ENCODE measurements around the gene CCDC88C. TPM values are rescaled to one million over a fixed set of nuclear protein-coding genes. Genes with fewer than 3 reads are reported as not detected.

Gene CCDC88C
- total RNA-seq, 1 donor: 174 TPM

DNA sequence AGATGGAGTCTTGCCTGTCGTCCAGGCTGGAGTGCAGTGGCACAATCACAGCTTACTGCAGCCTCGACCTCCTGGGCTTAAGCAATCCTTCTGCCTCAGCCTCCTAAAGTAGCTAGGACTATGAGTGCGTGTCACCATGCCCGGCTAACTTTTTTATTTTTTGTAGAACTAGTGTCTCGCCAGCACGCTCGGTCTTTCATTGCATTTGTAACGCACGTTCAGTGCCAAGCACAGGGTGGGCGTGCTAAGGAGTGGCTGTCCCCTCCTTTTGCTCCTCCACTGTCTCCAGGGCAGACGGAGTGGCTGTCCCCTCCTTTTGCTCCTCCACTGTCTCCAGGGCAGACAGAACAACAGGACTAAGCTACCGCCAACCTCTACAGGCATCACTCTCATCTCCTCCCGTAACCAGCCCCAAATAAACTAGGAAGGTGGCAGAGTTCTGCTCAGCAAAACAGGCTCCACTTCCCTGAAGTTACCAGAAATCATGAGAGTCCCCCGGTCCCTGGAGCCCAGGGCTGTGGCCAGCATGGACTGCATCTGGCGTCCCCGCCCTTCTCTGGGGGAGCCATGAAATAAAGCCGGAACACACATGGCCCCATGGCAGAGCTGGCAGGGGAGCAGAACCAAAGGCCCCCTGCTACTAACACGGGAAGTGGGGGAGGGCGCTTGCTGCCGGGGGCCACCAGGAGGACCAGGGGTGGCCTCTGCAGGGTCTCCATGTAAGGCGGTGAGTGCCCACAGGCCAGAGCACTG is 60.2 kb downstream of the CCDC88C start:
- no peak overlapping the region for H3K4me3 ChIP-seq (ENCODE audit: low read length)
- no peaks in the 10 kb centered on the region for H3K9me3 ChIP-seq (ENCODE audit: low read depth, low read length)
- no peaks in the 10 kb centered on the region for H3K27me3 ChIP-seq (ENCODE audit: insufficient read depth, low read length)
- H3K4me1 ChIP-seq (ENCODE audit: insufficient read depth, low read length): peaks cover 100% of the 10 kb centered on the region

DNA sequence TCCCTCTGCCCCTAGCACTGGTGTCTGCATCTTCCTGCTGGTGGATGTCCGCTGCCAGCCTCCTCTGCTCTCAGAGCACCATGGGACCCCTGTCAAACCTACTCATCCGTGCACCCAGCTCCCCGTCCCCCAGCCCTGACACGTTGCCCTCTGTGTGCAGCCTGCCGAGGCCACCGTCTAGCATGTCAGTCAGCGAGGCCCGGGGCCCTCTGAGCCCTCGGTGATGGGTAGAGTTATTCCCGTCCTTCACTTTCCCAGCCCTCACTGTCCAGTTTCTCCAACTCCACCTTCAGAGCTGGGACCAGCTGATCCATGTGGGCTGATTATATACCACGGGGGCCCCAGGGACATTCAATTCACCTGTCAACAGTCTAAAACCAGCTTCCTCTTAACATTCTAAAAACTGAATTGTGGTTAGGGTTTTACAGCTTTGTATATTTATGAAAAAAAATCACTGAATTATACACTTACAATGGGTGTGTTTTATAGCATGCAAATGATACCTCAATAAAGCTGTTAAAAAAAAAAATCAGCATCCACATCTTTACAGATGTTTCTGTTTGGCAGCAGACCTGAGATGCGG is 61.3 kb downstream of the CCDC88C start:
- Histone ChIP-seq H3K4me3 (ENCODE audit: low read length) (no peak overlapping the region), H3K9me3 (ENCODE audit: low read depth, low read length) (no peaks in the 10 kb centered on the region), H3K27me3 (ENCODE audit: insufficient read depth, low read length) (no peaks in the 10 kb centered on the region), H3K4me1 (ENCODE audit: insufficient read depth, low read length) (peaks cover 100% of the 10 kb centered on the region)

DNA sequence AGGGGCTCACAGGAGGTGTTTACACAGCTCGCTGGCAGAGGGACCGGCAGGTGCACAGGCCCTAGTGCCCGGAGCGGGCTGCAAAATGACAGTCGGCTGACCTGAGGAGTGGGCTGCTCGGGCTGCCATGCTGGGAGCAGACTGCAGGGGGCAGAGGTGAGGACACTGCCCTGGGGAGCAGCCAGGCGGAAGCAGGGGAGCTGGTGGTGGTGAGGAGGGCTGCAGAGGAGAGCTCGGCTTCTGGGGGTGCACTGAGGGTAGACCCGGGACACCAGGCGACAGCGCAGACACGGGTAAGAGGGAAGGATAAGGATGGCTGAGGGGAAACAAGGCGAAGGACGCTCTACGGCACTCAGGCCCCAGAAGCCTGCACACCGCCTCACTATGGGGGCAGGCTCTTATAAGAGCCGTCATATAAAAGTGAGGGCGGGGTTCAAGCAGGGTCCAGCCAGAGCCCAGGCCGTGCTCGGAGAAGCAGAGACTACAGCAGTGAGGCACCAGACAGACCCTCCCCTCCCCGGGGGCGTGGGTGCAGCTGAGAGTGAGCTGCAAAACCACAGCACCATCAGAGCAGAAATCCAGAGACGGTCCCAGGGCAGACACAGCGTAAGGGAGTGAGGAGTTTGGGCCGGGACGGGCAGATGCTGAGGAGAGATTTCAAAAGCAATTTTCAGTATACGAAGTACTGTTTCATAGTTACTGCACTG is 62.5 kb downstream of the CCDC88C start:
- Histone ChIP-seq H3K27me3 (ENCODE audit: insufficient read depth, low read length) (no peaks in the 10 kb centered on the region), H3K9me3 (ENCODE audit: low read depth, low read length) (no peaks in the 10 kb centered on the region), H3K4me1 (ENCODE audit: insufficient read depth, low read length) (peaks cover 100% of the 10 kb centered on the region), H3K4me3 (ENCODE audit: low read length) (no peak overlapping the region)

DNA sequence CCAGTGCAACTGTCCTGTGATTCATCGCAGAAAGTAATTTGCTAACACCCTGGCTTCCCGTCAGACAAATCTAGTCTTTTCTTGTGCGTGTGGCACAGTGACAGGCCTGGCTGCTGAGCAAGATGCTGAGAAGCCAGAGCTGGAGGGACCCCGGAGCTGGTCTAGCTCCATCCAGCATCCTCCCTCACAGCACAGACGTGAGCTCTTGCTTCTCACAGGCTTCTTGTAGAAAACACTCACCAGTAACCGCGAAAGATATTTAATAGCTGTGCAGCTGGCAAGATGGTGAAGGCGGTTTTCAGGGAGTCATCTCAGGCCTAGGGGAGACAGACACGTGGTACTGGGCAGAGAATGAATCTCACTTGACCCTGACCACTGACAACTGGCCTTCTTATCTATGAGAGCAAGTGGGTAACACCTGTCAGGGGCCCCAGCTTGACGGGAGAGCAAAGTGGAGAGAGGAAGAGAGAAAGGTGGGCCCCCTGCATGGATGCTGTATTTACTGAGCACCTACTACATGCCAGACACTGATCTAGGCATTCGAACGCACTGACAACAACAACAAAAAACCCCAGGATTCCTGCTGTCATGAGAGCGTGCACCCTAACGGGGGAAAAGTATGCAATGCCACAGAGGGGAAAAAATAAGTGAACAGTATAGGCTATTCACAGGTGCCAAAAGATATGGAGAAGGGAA is 63.3 kb downstream of the CCDC88C start:
- no peak overlapping the region for H3K4me3 ChIP-seq (ENCODE audit: low read length)
- H3K9me3 ChIP-seq (ENCODE audit: low read depth, low read length): no peaks in the 10 kb centered on the region
- no peaks in the 10 kb centered on the region for H3K27me3 ChIP-seq (ENCODE audit: insufficient read depth, low read length)
- peaks cover 100% of the 10 kb centered on the region for H3K4me1 ChIP-seq (ENCODE audit: insufficient read depth, low read length)

DNA sequence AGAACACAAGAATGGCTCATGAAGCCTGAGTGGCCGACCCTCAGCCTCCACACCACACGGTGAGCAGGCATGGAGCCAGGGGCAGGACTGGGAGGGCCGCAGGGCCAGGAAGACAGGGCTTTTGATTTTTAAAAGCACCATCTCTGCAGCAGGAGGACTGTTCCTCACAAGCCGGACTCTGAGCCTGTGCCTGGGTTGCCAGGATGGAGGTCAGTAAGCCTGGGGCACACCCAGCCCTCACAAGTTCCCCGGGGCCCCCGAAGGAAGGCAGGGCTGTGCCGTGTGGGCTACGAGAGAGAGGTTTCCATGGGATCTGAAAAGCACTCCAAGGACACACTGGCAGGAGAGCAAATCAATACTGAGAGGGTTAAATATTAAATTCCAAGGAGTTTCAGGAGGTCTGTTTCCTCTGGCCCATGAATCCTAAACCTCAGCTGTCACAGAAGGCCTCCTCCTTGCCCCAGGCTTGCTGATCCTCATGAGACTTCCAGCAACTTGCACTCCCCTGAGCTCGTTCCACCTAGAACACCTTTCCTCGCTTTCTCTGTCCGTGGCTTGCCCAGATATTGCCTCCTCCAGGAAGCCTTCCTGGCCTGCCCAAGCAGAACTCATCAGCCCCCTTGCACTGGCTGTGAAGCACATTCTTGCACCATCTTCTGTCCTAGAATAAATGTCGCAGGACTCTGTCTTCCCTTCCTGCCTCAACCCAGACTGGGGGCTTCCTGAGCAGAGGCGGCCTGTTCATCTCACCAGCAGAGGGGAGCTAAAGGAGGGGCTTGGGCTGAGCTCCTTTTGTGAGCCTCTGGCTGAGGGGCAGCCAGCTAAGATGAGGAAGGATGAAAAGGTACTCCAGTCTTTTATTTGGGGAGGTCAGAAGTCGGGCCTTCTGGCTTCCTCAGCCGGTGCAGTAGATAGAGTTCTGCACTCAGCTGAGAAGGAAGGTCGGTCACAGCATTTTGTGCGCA is 64.6 kb downstream of the CCDC88C start:
- Histone ChIP-seq H3K27me3 (ENCODE audit: insufficient read depth, low read length) (no peaks in the 10 kb centered on the region), H3K9me3 (ENCODE audit: low read depth, low read length) (no peaks in the 10 kb centered on the region), H3K4me1 (ENCODE audit: insufficient read depth, low read length) (peaks cover 99% of the 10 kb centered on the region), H3K4me3 (ENCODE audit: low read length) (no peak overlapping the region)

DNA sequence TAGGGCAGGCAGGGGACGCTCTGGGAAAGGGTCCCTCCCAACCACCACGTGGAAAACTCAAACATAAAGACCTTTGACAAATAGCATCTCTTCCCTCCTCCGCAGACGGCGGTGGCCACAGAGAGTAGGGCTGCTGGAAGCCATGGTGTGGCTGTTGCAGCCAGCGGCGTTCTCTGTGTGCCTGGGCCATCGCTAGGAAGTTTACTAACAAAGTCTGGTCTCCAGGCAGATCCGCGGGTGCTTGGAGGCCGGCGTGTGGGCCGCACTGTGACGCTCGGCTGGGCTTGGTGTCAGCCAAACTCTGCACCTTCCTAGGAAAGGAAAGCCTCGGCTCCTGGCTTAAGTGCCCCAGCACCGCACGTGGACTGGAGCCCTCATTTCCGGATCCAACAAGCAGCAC is 65.6 kb downstream of the CCDC88C start:
- H3K9me3 ChIP-seq (ENCODE audit: low read depth, low read length): no peaks in the 10 kb centered on the region
- H3K27me3 ChIP-seq (ENCODE audit: insufficient read depth, low read length): no peaks in the 10 kb centered on the region
- H3K4me3 ChIP-seq (ENCODE audit: low read length): no peak overlapping the region
- H3K4me1 ChIP-seq (ENCODE audit: insufficient read depth, low read length): peaks cover 90% of the 10 kb centered on the region

DNA sequence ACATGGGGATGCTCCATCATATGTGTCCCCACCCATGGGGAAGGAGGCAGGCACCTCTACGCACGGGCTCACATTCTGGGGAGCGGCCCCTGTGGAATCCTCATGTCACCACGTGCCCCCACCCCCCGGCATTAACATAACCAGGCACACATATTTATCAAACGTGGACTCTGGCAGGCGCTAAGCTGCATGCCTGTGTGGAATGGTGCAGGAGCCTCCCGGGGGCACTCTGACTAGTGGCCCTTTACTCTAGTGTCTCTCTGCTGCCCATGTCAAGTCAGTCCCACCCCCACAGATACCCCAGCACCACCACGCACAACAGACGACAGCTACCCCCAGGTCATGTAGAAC is 66.1 kb downstream of the CCDC88C start:
- H3K27me3 ChIP-seq (ENCODE audit: insufficient read depth, low read length): no peaks in the 10 kb centered on the region
- H3K9me3 ChIP-seq (ENCODE audit: low read depth, low read length): no peaks in the 10 kb centered on the region
- peaks cover 90% of the 10 kb centered on the region for H3K4me1 ChIP-seq (ENCODE audit: insufficient read depth, low read length)
- no peak overlapping the region for H3K4me3 ChIP-seq (ENCODE audit: low read length)

DNA sequence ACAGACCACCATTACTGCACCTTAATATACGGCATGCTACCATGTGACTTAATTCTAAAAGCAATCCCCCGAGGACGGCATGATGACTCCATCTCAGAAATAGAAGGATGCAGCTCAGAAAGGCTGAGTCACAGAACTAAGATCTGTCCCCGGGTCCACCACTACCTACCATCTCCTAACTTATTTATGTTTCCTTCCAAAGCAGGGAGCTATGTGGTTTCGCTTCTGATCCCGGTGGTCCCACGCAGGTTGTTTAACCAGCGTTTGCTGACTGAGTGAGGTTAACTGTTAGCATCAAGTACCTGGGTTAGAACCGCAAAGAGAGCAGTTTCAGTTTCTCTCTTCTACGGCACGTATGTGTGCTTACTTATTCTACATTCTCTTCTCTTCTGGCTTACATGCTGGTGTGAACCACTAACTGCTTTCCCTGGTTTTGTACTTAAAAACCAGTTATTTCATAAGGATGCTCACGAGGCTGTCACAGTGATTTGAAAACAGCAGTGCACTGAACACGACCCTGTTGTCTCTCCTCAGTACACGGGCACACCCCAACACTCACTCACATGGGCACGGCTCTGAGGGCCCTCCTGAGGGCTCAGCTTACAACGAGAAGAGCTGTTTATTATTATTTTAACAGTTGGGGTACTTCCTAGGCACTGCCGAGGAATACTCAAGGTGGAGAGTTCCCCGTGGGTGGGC is 66.7 kb downstream of the CCDC88C start:
- H3K9me3 ChIP-seq (ENCODE audit: low read depth, low read length): no peaks in the 10 kb centered on the region
- H3K27me3 ChIP-seq (ENCODE audit: insufficient read depth, low read length): no peaks in the 10 kb centered on the region
- H3K4me3 ChIP-seq (ENCODE audit: low read length): no peak overlapping the region
- H3K4me1 ChIP-seq (ENCODE audit: insufficient read depth, low read length): peaks cover 90% of the 10 kb centered on the region

DNA sequence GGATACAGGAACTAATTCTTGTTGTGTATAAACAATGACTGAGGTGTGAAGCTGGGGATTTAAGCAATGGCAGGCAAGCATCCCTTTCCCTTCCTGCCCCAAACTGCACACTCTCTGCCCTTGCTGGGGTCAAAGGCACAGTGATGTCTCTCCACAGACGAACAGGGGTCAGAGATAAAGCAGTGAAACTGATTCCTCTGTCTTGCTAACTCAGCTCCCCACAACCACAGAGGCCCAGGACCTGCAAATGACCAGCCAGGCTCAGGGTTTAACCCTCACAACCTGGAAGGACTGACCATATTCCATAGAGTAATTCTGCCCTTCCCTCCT is 67.2 kb downstream of the CCDC88C start:
- Histone ChIP-seq H3K27me3 (ENCODE audit: insufficient read depth, low read length) (no peaks in the 10 kb centered on the region), H3K4me1 (ENCODE audit: insufficient read depth, low read length) (peaks cover 90% of the 10 kb centered on the region), H3K4me3 (ENCODE audit: low read length) (no peak overlapping the region), H3K9me3 (ENCODE audit: low read depth, low read length) (no peaks in the 10 kb centered on the region)

DNA sequence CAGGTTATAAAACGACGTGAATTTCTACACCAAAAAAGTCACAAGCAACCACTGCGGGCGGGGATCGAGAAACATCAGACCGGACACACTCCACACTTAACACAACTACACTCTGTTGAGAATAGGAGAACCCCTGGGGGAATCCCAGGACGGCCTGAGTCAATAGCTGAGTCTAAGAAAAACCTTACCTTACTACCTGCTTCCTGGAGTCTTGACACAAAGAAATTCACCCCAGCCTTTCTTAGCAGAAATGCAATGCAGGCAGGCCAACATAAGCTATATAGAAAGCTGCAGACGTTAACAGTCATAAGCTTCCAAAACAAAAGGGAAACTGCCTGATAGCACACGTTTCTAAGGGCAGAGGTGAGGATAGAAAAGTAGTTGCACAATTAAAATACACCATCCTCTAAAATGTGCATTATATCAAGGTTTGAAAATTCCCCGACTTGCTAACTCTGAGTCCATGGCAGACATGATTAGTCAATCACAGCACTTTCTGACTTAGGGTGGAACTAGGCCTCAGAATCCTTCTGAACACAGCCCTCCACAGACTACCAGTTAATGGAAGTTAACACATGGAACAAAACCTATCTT is 68.0 kb downstream of the CCDC88C start:
- no peak overlapping the region for H3K4me3 ChIP-seq (ENCODE audit: low read length)
- no peaks in the 10 kb centered on the region for H3K27me3 ChIP-seq (ENCODE audit: insufficient read depth, low read length)
- peaks cover 83% of the 10 kb centered on the region for H3K4me1 ChIP-seq (ENCODE audit: insufficient read depth, low read length)
- H3K9me3 ChIP-seq (ENCODE audit: low read depth, low read length): no peaks in the 10 kb centered on the region

DNA sequence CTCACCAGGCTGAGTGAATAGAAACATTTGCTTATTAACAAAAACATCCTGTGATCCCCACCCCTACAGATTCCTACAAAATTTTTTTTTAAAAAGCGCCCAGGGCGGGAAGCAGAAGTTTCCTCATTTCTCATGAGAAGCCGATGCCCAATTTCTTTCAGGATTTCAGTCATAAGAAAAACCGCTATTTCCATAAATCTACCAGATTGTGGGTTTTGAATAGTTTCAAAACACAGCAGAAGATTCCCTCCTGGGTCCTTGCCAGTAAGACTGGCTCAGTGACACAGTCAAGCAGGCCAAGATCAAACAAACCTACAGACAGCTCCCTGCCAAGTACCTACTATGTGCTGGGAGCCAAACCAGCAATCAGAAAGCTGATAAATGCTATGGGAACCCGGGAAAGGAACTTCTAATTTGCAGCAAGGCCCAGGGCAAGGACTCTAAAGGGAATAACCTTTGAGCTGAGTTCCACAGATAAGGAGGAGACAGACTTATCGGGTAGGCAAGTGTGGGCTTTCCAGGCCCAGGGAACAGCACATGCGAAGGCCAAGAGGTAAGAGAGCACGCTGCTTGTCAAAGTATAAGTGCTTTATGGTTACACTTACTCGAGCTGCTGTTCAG is 68.7 kb downstream of the CCDC88C start:
- Histone ChIP-seq H3K27me3 (ENCODE audit: insufficient read depth, low read length) (no peaks in the 10 kb centered on the region), H3K4me1 (ENCODE audit: insufficient read depth, low read length) (peaks cover 77% of the 10 kb centered on the region), H3K9me3 (ENCODE audit: low read depth, low read length) (no peaks in the 10 kb centered on the region), H3K4me3 (ENCODE audit: low read length) (no peak overlapping the region)

DNA sequence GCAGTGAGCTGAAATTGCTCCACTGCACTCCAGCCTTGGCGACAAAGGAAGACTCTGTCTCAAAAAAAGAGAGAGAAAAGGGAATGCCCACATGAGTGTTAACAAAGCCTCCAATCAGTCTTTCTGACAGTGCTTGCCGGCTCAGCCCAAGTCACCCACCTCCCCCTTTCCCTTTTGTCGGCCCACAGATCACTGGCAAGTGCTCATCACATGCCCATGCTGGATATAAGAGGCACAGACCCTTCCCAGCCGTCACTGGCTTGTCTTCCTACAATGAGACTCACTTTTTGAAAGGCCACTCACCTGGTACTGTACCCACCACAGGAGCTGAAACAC is 70.8 kb downstream of the CCDC88C start:
- H3K4me1 ChIP-seq (ENCODE audit: insufficient read depth, low read length): peaks cover 63% of the 10 kb centered on the region
- H3K27me3 ChIP-seq (ENCODE audit: insufficient read depth, low read length): no peaks in the 10 kb centered on the region
- H3K4me3 ChIP-seq (ENCODE audit: low read length): no peak overlapping the region
- H3K9me3 ChIP-seq (ENCODE audit: low read depth, low read length): no peaks in the 10 kb centered on the region

DNA sequence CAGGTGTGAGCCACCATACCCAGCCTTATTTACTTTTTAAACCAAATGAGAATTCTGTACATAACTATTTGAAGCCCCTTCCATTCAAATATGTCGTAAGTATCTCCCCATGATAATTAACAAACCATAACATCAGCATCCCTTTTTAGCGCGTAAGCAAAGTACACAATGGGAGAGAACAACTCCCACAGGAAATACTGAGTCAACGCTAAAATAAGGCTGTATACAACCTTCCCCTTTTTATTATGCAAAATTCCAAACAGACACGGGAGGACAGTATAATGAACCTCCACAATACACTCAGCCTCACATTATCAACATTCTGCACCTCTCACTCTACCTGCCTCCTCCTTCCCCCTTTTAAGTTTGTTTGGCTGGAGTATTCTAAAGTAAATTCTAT is 73.5 kb downstream of the CCDC88C start:
- H3K4me1 ChIP-seq (ENCODE audit: insufficient read depth, low read length): peaks cover 35% of the 10 kb centered on the region

More for the DNA sequence above, 73.5 kb downstream of the CCDC88C start:
- H3K4me3 ChIP-seq (ENCODE audit: low read length): no peak overlapping the region
- H3K9me3 ChIP-seq (ENCODE audit: low read depth, low read length): no peaks in the 10 kb centered on the region
- H3K27me3 ChIP-seq (ENCODE audit: insufficient read depth, low read length): no peaks in the 10 kb centered on the region
